Measurements from ENCODE around the gene HDAC9. TPM values are rescaled to one million over a fixed set of nuclear protein-coding genes. Genes with fewer than 3 reads are reported as not detected.

The HDAC9 gene
- total RNA-seq, 2 experiments from 2014 or later, result 0.55 to 0.65 TPM

DNA sequence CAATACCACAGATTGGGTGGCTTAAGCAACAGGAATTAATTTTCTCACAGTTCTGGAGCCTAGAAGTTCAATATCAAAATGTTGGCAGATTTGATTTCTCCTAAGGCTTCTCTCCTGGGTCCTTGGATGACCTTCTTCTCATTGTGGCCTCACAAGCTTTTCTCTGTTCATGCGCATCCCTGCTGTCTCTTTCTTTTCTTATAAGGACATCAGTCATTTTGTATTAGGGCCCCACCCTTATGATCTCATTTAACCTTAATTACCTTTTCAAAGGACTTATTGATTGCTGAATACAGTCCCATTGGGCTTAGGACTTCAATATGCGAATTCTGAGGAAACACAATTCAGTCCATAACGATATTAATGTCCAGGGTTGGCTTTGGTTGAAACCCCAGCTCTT, 285.4 kb downstream of the HDAC9 start:
- Mint-ChIP-seq H3K27me3 (no peaks in the 10 kb centered on the region), H3K4me3 (no peak overlapping the region), H3K36me3 (ENCODE audit: low read depth) (no peaks in the 10 kb centered on the region), H3K9me3 (peaks cover 3% of the 10 kb centered on the region), H3K4me1 (no peaks in the 10 kb centered on the region), H3K27ac (no peak overlapping the region)
- CTCF ChIA-PET, result no interaction called here
- POLR2A ChIA-PET, result no interaction called here
- no peak for DNase-seq

DNA sequence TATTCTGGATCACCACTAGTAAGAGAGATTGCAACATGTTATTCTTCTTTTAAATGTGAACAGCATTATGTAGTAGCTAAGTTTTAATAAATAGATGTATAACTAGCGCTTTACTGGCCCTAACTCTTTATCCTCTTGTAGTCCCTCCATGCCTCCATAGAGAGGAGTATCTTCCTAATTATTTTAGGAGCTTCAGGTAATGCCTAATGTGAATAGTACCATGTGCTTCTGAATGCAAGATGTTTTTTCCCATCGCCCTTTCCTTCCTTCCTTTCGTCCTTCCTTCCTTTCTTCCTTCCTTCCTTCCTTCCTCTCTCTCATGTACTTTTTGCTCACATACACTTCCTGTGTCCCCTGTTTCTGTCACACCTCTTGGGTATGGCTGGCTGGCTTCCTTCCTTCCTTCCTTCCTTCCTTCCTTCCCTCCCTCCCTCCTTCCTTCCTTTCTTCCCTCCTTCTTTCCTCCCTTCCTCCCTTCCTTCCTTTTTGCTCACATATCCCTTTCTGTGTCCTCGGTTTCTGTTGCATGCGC, 290.7 kb downstream of the HDAC9 start:
- Mint-ChIP-seq H3K9me3 (peaks cover 8% of the 10 kb centered on the region), H3K4me3 (no peak overlapping the region), H3K36me3 (ENCODE audit: low read depth) (no peaks in the 10 kb centered on the region), H3K27me3 (no peaks in the 10 kb centered on the region), H3K27ac (no peak overlapping the region), H3K4me1 (no peaks in the 10 kb centered on the region)
- ChIA-PET CTCF (no interaction called here), POLR2A (no interaction called here)
- no peak for DNase-seq

DNA sequence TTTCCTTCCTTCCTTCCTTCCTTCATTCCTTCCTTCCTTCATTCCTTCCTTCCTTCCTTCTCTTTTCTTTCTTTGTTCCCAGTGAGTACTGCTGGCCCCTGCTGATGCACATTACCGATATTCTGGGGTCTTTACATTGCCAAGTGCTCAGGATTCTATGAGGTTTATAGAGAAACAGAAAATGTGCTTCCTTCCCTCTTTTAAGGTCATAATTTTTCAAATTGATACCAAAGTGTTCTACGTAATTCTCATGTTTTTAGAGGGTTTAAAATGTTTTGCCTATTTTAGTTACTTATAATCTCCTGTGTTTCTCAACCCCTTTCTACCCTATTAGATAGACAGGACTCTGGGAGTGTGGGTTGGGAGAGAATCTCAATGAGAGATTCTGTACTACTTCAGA, 291.2 kb downstream of the HDAC9 start:
- no peaks in the 10 kb centered on the region for H3K27me3 Mint-ChIP-seq
- no peaks in the 10 kb centered on the region for H3K4me1 Mint-ChIP-seq
- H3K27ac Mint-ChIP-seq, result no peak overlapping the region
- ChIA-PET CTCF (no interaction called here), POLR2A (no interaction called here)
- no peak overlapping the region for H3K4me3 Mint-ChIP-seq
- DNase-seq, result no peak
- H3K9me3 Mint-ChIP-seq, result peaks cover 8% of the 10 kb centered on the region
- no peaks in the 10 kb centered on the region for H3K36me3 Mint-ChIP-seq (ENCODE audit: low read depth)

DNA sequence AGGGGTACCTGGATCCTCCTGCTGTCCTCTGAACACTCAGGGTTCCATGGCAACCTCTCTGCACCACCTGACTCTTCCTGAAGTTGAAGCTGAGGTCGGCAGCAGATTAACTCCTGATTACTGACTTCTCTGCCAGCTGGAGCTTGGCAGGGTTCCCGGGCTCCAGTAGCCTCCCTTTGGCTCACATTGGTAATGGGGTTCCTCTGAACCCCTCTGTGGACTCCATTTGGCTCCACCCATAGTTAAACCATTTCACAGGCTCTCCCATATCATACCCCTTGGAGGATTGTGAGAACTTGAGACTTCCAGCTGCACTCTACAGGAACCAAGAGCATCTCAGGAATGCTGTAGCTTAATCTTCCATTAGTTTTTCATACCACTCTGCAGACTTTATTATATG, 292.5 kb downstream of the HDAC9 start:
- Mint-ChIP-seq H3K9me3 (peaks cover 8% of the 10 kb centered on the region), H3K27me3 (no peaks in the 10 kb centered on the region), H3K4me1 (no peaks in the 10 kb centered on the region), H3K27ac (no peak overlapping the region), H3K36me3 (ENCODE audit: low read depth) (no peaks in the 10 kb centered on the region), H3K4me3 (no peak overlapping the region)
- ChIA-PET CTCF (no interaction called here), POLR2A (no interaction called here)
- DNase-seq, result no peak

DNA sequence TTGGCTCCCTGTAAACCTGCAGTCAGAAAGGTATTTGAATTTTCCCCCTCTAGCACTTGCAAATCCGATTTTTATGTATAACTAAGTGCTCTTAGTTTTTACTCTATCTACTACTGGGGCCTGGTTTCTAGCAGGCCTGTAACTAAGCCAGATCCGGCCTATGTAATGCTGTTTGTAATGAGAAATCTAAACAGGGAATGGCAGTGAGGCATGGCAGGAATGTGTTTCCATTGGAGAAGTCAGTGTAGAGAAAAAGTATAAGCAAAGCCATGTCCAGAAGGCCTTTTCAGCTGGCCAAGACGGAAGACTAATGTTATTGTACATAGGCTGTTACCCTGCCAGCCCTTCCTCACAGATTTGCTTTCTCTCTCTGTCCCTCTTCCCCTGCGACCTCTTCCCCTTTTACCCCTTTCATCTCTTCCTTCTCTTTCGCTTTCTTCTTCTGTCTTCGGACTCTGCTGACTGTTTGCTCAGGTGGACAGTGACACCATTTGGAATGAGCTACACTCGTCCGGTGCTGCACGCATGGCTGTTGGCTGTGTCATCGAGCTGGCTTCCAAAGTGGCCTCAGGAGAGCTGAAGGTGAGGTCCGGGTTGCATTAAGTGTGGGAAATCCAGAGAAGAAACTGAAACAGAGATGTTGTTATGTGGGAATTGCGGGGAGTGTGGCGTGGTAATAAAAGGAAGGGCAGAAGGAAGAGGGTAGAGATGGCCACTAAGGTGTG, 297.5 kb downstream of the HDAC9 start:
- H3K27ac Mint-ChIP-seq, result no peak overlapping the region
- ChIA-PET POLR2A (no interaction called here), CTCF (no interaction called here)
- no peaks in the 10 kb centered on the region for H3K27me3 Mint-ChIP-seq
- H3K36me3 Mint-ChIP-seq (ENCODE audit: low read depth), result no peaks in the 10 kb centered on the region
- no peaks in the 10 kb centered on the region for H3K4me1 Mint-ChIP-seq
- peaks cover 7% of the 10 kb centered on the region for H3K9me3 Mint-ChIP-seq
- DNase-seq, result no peak
- H3K4me3 Mint-ChIP-seq, result no peak overlapping the region

DNA sequence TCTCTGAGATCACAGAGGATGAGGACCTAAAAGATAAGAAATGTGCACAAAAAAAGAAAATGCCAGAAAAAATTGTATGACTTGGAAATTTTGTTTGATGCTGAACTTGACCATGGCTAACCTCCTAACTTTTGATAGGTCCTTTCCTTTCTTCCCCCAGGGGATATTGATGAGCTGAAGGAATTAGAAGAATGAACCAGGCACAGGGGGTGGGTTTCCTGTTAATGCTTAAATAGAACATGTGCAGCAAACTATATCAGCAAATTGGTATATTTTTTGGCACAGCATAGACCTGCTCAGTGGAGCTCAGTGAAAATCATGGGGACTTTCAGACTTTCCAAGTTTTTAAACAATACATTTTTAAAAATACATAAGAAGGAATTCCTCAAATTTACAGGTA, 300.7 kb downstream of the HDAC9 start:
- POLR2A ChIA-PET, result no interaction called here
- Mint-ChIP-seq H3K36me3 (ENCODE audit: low read depth) (no peaks in the 10 kb centered on the region), H3K27ac (no peak overlapping the region), H3K27me3 (no peaks in the 10 kb centered on the region), H3K9me3 (peaks cover 2% of the 10 kb centered on the region), H3K4me1 (no peaks in the 10 kb centered on the region), H3K4me3 (no peak overlapping the region)
- DNase-seq, result no peak
- CTCF ChIA-PET, result no interaction called here

DNA sequence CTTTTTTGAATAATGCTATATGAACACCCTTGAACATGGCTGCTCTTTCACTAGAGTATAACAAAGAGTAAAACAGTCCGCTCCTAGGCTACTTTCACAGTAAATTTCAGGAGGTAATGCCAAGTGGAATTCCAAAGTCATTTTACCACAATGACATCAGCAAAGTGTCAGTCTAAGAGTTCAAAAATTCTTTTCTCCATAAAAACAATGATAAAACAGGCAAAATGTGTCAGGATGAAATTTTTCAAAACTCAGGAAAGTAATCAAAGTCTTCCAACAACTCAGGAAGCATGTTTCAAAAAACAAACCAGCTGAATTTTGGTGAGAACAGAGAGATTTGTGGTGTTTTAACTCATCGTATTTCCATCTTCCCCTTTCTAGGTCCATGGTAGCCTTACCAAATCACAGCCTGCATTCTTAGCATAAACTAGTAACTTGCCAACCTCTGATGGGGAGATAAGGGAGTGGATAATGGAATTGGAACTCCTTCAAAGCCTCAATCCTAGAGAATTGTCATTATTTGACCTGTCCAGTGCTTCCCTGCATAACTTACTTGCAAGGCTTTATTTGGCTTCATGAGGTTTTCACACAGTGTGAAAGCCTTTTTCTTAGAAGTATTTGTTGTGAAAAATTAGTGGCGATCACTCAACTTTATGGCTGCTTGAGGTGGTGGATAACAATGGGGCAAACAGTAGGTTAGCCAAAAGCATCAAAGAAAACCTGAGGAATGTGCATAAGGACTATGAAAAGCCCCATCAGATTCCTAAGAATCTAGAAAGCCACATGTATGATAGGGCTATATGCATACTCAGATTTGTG, 302.7 kb downstream of the HDAC9 start:
- CTCF ChIA-PET, result no interaction called here
- no peaks in the 10 kb centered on the region for H3K27me3 Mint-ChIP-seq
- no peaks in the 10 kb centered on the region for H3K36me3 Mint-ChIP-seq (ENCODE audit: low read depth)
- H3K9me3 Mint-ChIP-seq, result peaks cover 2% of the 10 kb centered on the region
- POLR2A ChIA-PET, result no interaction called here
- H3K4me1 Mint-ChIP-seq, result no peaks in the 10 kb centered on the region
- H3K4me3 Mint-ChIP-seq, result no peak overlapping the region
- no peak overlapping the region for H3K27ac Mint-ChIP-seq
- no peak for DNase-seq

DNA sequence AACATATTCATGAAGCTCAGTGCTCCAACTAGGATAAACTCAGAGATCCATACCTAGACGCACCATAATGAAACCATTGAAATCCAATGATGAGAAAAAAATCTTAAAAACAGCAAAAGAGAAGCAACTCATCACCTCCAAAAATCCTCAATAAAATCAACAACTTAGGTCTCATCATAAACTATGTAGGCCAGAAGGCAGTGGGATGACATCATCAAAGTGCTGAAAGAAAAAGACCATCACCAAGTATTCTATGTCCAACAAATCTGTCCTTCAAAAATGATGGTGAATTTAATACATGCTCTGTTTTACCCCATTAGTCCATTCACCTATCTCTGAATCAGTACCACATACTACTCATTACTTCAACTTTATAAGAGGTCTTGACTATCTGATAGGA, 304.4 kb downstream of the HDAC9 start:
- Mint-ChIP-seq H3K36me3 (ENCODE audit: low read depth) (no peaks in the 10 kb centered on the region), H3K9me3 (no peaks in the 10 kb centered on the region), H3K27me3 (no peaks in the 10 kb centered on the region), H3K4me1 (no peaks in the 10 kb centered on the region), H3K27ac (no peak overlapping the region), H3K4me3 (no peak overlapping the region)
- CTCF ChIA-PET, result no interaction called here
- no peak for DNase-seq
- POLR2A ChIA-PET, result no interaction called here

DNA sequence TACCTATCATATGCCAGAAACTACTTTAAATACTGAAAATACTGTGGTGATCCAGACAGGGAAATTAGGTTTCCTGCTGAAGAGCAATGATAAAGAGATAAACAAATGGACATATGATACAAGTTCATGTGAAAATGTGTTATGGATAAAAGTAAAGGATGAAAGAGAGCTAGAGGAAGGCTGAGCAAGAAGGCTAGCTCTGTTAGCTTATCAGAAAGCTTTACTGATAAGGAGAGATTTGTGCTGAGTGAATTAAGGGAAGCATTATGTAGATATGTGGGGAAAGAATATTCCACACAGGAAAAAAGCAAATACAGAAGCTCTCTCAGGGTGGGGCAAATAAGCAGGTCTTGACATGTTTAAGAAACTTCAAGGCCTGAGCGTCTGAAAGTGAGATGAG, 308.4 kb downstream of the HDAC9 start:
- Mint-ChIP-seq H3K27me3 (no peaks in the 10 kb centered on the region), H3K4me1 (no peaks in the 10 kb centered on the region), H3K4me3 (no peak overlapping the region), H3K36me3 (ENCODE audit: low read depth) (no peaks in the 10 kb centered on the region), H3K9me3 (no peaks in the 10 kb centered on the region), H3K27ac (no peak overlapping the region)
- ChIA-PET POLR2A (no interaction called here), CTCF (no interaction called here)
- no peak for DNase-seq

DNA sequence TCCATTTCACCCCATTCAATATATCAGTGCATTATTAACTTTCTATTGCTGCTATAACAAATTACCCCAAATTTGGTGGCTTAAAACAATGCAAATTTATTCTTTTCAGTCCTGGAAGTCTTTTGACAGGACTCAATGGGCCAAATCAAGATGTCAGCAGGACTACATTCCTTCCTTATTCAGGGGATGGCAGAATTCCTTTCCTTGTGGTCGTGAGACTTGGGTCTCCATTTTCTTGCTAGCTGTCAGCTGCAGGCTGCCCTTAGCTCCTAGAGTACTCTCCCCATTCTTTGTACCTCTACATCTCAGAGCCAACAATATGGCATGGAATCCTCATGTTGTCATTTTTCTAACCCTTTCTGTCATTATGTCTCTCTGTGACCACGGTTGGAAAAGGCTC, 310.6 kb downstream of the HDAC9 start:
- H3K4me3 Mint-ChIP-seq, result no peak overlapping the region
- no peaks in the 10 kb centered on the region for H3K9me3 Mint-ChIP-seq
- H3K4me1 Mint-ChIP-seq, result no peaks in the 10 kb centered on the region
- DNase-seq, result no peak
- ChIA-PET POLR2A (no interaction called here), CTCF (no interaction called here)
- H3K36me3 Mint-ChIP-seq (ENCODE audit: low read depth), result no peaks in the 10 kb centered on the region
- no peaks in the 10 kb centered on the region for H3K27me3 Mint-ChIP-seq
- H3K27ac Mint-ChIP-seq, result no peak overlapping the region

DNA sequence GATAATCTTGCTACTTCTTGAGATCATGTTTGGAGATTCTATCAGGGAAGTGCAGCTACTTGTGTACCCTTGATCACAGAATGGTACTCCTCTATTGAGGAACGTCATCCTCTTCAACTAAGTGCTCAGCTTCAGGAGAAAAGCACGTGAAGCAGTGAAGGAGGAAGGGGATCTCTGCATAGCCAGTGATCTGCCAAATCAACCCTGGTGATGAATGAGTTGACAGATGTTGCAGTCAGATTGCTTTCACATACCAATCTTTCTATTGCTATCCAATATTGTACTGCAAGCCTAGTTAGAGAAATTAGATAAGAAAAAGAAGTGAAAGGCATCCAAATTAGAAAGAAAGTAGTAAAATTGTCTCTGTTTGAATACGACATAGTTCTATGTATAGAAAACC, 312.5 kb downstream of the HDAC9 start:
- Mint-ChIP-seq H3K9me3 (peaks cover 5% of the 10 kb centered on the region), H3K27ac (no peak overlapping the region), H3K36me3 (ENCODE audit: low read depth) (no peaks in the 10 kb centered on the region), H3K4me3 (no peak overlapping the region), H3K27me3 (no peaks in the 10 kb centered on the region), H3K4me1 (no peaks in the 10 kb centered on the region)
- DNase-seq, result no peak
- POLR2A ChIA-PET, result no interaction called here
- CTCF ChIA-PET, result no interaction called here

DNA sequence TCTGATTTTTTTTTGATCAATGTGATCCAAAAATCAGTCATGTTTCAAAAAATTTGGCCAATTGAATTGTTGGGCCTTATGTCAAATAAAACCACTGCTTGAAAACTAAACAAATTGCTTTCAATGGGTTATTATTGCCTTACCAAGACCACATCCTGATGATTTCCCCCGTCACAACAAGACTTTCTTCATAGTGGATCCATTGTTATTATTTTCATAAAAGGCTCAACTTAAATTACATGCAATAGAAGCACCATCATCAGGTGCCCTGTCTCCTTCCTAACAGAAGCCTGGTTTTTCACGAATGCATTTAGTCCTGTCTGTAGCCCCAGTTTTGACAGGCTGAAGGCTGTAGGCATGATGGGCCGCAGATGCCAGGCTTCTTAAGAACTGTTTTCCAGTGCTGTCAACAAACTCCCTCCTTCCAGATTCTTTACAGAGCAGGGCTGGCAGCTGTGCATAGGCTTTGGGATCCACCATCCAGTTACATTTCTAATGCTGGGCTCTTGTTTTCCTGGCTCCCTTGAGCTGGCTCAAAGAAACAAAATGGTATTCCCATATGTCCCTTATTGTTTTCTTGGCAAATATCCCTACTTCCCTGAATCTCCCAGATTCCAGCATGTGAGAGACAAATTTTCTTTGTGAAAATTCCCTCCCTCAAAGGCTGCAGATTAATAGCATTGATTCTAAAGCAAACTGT, 319.9 kb downstream of the HDAC9 start:
- no peak overlapping the region for H3K27ac Mint-ChIP-seq
- H3K9me3 Mint-ChIP-seq, result peaks cover 10% of the 10 kb centered on the region
- ChIA-PET POLR2A (no interaction called here), CTCF (no interaction called here)
- no peak for DNase-seq
- no peaks in the 10 kb centered on the region for H3K4me1 Mint-ChIP-seq
- H3K4me3 Mint-ChIP-seq, result no peak overlapping the region
- no peaks in the 10 kb centered on the region for H3K27me3 Mint-ChIP-seq
- H3K36me3 Mint-ChIP-seq (ENCODE audit: low read depth), result no peaks in the 10 kb centered on the region

DNA sequence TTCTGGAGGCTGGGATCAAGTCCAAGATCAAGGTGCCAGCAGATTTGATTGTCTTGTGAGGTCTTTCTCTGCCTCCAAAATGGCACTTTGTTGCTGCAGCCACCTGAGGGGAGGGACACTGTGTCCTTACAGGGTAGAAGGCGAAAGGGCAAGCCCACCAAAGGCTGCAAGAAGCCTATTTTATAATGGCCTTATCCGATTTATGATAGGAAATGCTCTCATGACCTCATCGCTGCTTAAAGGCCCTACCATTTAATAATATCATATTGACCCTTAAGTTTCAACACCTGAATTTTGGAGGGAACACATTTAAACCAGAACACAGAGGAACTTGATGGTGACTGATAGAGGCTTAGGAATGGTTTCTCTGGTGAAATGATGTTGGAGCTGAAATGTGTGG, 325.4 kb downstream of the HDAC9 start:
- Mint-ChIP-seq H3K4me3 (no peak overlapping the region), H3K27me3 (no peaks in the 10 kb centered on the region), H3K4me1 (no peaks in the 10 kb centered on the region), H3K27ac (no peak overlapping the region), H3K36me3 (ENCODE audit: low read depth) (no peaks in the 10 kb centered on the region), H3K9me3 (peaks cover 5% of the 10 kb centered on the region)
- CTCF ChIA-PET, result no interaction called here
- no peak for DNase-seq
- POLR2A ChIA-PET, result no interaction called here

DNA sequence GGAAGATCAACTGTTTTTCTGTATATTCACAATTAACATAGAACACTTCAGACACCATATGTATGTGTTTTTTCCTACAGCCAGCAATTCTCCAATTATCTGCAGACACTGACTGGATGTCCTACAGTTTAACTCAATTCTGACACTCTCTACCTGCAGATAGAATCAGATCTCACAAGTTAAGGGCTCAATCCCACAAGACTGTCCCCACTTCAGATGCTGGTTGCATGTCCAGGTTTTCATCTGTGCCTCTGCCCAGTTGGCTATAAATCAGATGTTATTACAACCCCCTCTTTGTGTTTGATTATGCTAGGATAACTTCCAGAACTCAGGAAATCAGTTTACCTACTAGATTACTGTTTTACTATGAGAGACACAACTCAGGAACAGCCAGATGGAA, 326.0 kb downstream of the HDAC9 start:
- Mint-ChIP-seq H3K9me3 (peaks cover 3% of the 10 kb centered on the region), H3K27ac (no peak overlapping the region), H3K27me3 (no peaks in the 10 kb centered on the region), H3K36me3 (ENCODE audit: low read depth) (no peaks in the 10 kb centered on the region), H3K4me3 (no peak overlapping the region), H3K4me1 (no peaks in the 10 kb centered on the region)
- DNase-seq, result no peak
- ChIA-PET POLR2A (no interaction called here), CTCF (no interaction called here)
